Cardiac muscle cell (in vitro differentiated cells and primary cell): Measurements from ENCODE around the gene ADAMTS2. TPM values are rescaled to one million over a fixed set of nuclear protein-coding genes. Genes with fewer than 3 reads are reported as not detected.
A peak's percentile ranks its signal among the peaks of the same experiment; 100 is the strongest.

ENCODE experiments used
- DNase-seq, 2 donors: peaks; one replicate each; pipeline versions ENCODE4 v3.0.0 to v3.0.0-alpha.2; 2010 to 2017; ENCODE audit warnings: low read depth in 1 of 2, low spot score in 1 of 2
- H3K27ac ChIP-seq: fragments of 200-600 bp; sonication (generic); 2 replicates; pipeline ENCODE4 v1.5.1; 2016
- H3K27me3 ChIP-seq: fragments of 200-600 bp; sonication (generic); 2 replicates; pipeline ENCODE4 v1.6.0; 2016; ENCODE audit warnings: control low read depth
- H3K36me3 ChIP-seq: fragments of 200-600 bp; sonication (generic); 2 replicates; pipeline ENCODE4 v1.5.1; 2016; ENCODE audit warnings: control low read depth
- H3K4me1 ChIP-seq: fragments of 200-600 bp; sonication (generic); 2 replicates; pipeline ENCODE4 v1.8.1; 2017; ENCODE audit warnings: low read depth, mild to moderate bottlenecking, mixed run types
- H3K4me3 ChIP-seq: fragments of 200-600 bp; sonication (generic); 2 replicates; pipeline ENCODE4 v1.5.1; 2016; ENCODE audit warnings: mild to moderate bottlenecking
- H3K9me3 ChIP-seq: fragments of 200-600 bp; sonication (generic); 2 replicates; pipeline ENCODE4 v1.5.1; 2017; ENCODE audit warnings: low read depth, mild to moderate bottlenecking, control low read depth
- CTCF ChIP-seq: IDR thresholded peaks from 2 replicates; pipeline ENCODE4 v1.5.1; 2012; ENCODE audit warnings: low read depth, mild to moderate bottlenecking, low read length
- polyA plus RNA-seq: library from polyadenylated mRNA; unstranded; fragments of >200 nt; fragmentation: Nextera tagmentation; extraction: Ambion mirVana; gene quantifications from 2 replicates; pipeline ENCODE4 v1.2.1, GENCODE V29; 2016
- total RNA-seq: library from RNA; depleted of rRNA; stranded (reverse); fragments of >200 nt; gene quantifications from 2 replicates; pipeline ENCODE4 v1.2.3, GENCODE V29; 2016

The ADAMTS2 gene
- total and polyA plus RNA-seq, 2 experiments from 2014 or later = 3.1 to 8.8 TPM

DNA sequence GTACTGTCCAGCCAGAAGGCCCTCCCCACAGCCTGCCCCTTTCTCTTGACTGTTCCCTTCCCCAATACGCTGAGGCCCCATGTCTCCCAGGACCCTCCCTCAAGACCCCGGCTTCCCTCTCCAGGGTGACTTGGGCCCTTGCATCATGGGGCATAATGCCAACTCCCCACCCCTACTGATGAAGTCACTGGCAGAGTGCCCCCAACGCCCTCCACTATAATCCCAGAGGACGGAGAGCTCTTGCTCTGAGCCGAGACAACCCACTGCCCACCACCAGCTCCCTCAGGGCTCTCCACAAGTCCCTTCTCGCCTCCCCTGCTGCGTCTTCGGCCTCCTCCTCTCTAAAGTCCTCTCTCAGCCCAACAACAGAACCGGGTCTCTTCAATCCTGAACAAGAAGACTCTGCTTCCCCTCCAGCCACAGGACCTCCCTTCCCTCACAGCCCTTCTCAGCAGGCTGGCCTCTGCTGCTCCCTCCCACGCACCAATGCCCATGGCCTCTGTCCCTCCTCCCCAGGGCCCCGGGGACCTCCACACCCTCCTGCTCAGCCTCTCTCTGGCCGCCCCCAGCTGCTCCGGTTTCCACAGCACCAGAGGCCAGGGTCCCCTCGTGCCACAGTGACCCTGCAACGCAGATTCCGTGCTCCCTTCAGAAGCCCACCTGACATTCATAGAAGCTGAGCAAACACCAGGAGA lies 47.6 kb downstream of the ADAMTS2 start:
- no peak for DNase-seq
- no peaks in the 10 kb centered on the region for H3K36me3 ChIP-seq
- H3K27me3 ChIP-seq = no peaks in the 10 kb centered on the region
- no peak overlapping the region for H3K4me3 ChIP-seq
- H3K27ac ChIP-seq = no peak overlapping the region
- H3K4me1 ChIP-seq = no peaks in the 10 kb centered on the region
- no peaks in the 10 kb centered on the region for H3K9me3 ChIP-seq
- no peak for TF ChIP-seq CTCF

DNA sequence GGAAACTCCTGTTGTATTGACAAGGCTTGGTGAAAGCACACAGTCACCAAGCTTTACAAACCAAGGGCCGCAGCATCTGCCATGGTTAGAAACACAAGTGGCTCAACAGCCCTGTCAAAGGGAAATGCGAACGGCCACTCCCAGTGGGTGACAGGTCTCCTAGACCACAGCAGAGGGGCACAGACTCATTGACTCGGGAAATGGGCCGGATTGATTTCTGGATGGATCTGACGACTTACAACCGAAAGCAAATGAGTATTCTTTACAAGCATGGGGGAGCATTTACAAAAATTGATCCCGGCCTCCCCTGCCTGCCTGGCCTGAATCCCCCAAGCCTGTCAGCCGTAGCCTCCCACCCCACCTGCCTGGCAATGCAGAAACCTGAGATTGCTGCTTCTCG lies 48.2 kb downstream of the ADAMTS2 start:
- H3K4me3 ChIP-seq = no peak overlapping the region
- H3K27ac ChIP-seq = no peak overlapping the region
- H3K36me3 ChIP-seq = no peaks in the 10 kb centered on the region
- no peak for TF ChIP-seq CTCF
- DNase-seq = peak in 1 of 2 donors; percentile 38
- H3K4me1 ChIP-seq = no peaks in the 10 kb centered on the region
- H3K27me3 ChIP-seq = no peaks in the 10 kb centered on the region
- H3K9me3 ChIP-seq = no peaks in the 10 kb centered on the region

DNA sequence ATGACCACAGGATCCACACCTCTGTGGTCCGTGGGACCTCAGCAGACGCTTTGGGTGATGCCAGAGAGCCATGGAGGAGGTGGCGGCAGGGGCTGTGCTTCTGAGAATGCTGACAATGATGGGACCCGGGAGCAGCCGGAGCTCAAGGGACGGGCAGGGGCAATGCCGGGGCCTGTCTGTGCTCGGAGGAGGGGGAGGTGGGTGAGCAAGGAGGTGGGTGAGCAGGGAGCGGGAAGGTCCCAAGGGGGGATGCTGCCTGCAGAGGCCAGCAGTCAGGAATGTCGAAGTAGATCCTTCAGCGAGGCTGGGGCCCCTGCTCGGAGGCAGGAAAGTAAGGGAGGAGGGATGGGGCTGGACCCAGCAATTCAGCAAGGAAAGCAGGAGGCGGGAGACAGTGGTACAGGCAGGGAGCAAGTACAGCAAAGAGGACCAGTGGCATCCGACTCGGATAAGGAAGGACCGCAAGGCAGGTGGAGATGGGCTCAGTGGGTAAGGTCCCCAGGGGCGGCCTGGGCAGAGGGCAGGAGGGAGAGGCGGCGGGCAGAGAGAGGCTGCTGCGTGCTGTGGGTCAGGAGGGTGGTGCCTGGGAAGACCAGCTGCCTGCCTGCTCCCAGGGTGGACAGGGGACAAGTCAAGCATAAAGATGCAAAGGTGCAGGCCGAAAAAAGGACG lies 49.0 kb downstream of the ADAMTS2 start:
- H3K4me3 ChIP-seq = no peak overlapping the region
- no peak for TF ChIP-seq CTCF
- H3K4me1 ChIP-seq = no peaks in the 10 kb centered on the region
- H3K27me3 ChIP-seq = no peaks in the 10 kb centered on the region
- no peak for DNase-seq
- H3K27ac ChIP-seq = no peak overlapping the region
- no peaks in the 10 kb centered on the region for H3K9me3 ChIP-seq
- H3K36me3 ChIP-seq = no peaks in the 10 kb centered on the region

DNA sequence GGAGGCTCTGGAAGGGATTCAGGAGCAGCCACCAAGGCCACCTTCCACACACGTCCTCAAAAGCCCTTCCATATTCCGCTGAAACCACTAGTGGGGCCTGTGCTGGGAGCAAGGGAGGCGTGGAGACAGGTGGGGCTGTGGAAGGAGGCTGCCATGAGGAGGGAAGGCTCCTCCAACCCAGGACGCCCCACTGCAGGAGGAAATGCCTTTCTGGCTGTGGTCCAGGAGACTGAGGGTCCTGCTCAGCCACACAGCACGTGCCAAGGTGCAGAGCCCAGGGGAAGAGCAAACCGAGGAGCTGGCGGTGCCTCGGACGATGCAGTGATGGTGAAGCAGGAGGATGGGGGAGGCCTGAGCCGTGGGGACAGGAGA lies 49.5 kb downstream of the ADAMTS2 start:
- Histone ChIP-seq H3K36me3 (no peaks in the 10 kb centered on the region), H3K4me1 (no peaks in the 10 kb centered on the region), H3K4me3 (no peak overlapping the region), H3K27ac (no peak overlapping the region), H3K27me3 (no peaks in the 10 kb centered on the region), H3K9me3 (no peaks in the 10 kb centered on the region)
- no peak for TF ChIP-seq CTCF
- no peak for DNase-seq

DNA sequence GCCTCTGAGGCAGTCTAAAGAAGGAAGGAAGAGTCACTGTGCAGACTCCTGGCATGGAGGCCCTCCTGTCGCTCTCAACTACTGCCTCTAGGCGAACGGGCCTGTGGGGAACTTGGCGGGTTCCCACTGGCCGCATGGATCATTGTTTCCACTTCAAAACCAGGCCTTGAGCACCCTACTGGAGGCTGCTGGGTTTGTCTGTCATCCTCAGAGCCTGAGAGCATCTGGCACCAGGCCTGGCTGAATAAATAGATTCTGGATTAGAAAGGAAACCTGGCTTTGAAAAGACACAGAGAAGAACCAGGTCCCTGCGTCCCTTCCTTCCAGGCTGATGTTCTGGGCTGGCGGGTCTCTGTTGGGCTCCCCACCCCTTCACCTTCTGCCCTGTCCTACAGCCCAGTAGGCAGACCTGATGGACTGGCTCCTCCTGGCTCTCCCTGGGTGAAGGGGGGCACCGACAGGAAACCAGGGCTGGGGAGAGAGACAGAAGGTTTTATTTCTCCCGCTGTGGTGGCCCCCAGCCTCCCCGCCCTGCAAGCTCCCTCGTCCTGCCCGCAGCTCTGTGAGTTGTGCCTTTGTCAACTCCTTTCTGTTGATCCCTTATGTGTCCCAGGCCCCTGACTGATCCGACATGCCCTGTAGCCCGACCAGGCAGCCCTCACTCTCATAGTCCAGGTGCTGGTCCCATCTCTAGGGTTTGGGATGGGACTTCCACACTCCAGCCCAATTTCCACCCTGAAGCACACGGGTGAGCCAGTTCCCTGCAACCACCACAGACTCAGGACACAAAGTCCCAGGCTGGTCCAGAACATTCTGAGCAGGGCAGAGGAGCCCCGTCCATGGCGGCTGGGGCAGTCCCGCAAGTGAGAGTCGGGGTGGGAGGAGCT lies 50.1 kb downstream of the ADAMTS2 start:
- Histone ChIP-seq H3K4me1 (no peaks in the 10 kb centered on the region), H3K9me3 (no peaks in the 10 kb centered on the region), H3K4me3 (no peak overlapping the region), H3K36me3 (no peaks in the 10 kb centered on the region), H3K27me3 (no peaks in the 10 kb centered on the region), H3K27ac (no peak overlapping the region)
- peak in 1 of 2 donors; percentile 76 for DNase-seq
- TF ChIP-seq CTCF = peak; percentile 18
